GM19468 (cell line): ENCODE results near the gene RTN4IP1.
"Not testable (repeated sequence)": the region's sequence is repeated elsewhere in the genome, so short reads cannot be mapped to it uniquely, and the experiment has no call there.

Experiments
- ATAC-seq: cut with Tn5 transposase; IDR thresholded peaks from one replicate; pipeline ENCODE4 v1.9.1; 2021; ENCODE audit warnings: mild to moderate bottlenecking, moderate library complexity, moderate number of reproducible peaks; ENCODE audit not compliant: unreplicated experiment; ENCODE audit errors: extremely low read depth

Gene RTN4IP1

DNA sequence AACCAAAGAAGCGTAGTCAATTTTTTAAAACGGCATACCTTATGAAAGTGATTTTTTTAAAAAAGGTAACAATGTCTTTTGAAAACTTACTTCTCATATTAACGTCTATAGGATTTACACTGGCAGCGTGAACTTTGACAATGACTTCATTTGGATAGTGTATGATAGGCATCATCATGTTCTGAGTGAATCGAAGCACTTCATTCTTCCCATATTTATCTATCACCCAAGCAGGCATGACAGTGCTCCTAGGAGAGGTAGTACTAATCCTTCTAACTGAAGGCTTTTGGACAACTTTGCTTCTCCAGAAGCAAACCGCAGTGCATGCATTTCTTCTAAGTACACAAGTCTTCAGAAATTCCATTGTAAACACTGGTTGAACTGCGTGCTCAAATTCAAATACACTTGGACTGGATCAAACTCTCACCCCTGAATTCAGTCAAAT is 618 bp downstream of the RTN4IP1 start:
- ATAC-seq: no peak

DNA sequence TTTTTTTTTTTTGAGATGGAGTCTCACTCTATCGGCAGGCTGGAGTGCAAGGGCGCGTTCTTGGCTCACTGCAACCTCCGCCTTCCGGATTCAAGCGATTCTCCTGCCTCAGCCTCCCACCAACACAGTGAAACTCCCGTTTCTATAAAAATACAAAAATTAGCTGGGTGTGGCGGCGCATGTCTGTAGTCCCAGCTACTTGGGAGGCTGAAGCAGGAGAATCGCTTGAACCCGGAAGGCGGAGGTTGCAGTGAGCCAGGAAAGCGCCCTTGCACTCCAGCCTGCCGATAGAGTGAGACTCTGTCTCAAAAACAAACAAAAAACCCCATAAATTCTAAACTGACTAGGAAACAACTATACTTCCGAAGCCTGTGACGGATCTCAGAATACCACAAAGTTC is 1.5 kb downstream of the RTN4IP1 start:
- not testable (repeated sequence) for ATAC-seq

DNA sequence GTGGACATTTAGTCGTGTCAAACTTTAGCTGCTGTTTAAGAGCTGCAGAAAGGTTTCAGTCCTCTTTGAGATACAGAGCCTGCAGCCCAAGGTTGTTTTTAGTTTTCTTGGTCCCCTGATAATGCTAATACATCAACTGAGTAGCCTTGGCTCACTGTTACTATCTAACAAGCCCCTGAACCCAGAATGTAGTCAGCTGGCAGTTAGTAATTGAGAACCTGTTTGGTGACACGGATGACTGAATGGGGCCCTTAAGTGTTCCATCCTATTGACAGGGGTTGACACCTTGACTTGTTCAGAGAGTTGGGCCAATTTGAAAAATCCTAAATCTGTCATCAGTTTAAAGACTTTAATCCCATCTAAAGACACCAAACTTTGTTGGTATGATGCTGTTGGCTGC is 2.8 kb downstream of the RTN4IP1 start:
- peak; percentile 29 for ATAC-seq

DNA sequence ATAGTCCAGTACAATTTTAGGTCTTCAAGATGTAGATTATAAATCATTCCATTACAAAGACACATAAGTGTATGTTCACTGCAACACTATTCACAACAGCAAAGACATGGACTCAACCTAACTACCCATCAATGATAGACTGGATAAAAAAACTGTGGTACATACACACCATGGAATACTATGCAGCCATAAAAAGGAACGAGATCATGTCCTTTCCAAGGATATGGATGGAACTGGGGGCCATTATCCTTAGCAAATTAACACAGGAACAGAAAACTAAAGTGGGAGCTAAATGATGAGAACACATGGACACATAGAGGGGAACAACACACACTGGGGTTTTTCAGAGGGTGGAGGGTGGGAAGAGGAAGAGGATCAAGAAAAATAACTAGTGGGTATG is 6.3 kb downstream of the RTN4IP1 start:
- no peak for ATAC-seq

DNA sequence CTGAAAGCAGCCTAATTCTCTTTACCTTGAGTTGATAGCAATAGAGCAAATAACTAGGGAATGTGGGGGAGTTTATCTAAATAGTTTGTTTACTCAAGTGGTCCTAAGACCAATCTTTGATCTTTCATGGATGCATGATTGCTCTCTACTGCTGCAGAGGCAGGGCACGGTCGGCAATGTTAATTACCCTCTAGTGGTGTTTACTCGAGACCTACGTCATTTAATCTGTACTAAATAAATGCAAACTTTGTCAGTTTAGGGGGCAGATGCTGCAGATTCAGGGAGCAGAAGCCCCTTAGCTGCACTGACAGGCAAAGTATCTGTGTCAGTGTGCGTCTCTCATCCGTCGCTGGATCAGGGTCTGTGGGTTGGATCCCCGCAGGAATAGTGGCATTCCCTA is 6.9 kb downstream of the RTN4IP1 start:
- ATAC-seq: no peak

DNA sequence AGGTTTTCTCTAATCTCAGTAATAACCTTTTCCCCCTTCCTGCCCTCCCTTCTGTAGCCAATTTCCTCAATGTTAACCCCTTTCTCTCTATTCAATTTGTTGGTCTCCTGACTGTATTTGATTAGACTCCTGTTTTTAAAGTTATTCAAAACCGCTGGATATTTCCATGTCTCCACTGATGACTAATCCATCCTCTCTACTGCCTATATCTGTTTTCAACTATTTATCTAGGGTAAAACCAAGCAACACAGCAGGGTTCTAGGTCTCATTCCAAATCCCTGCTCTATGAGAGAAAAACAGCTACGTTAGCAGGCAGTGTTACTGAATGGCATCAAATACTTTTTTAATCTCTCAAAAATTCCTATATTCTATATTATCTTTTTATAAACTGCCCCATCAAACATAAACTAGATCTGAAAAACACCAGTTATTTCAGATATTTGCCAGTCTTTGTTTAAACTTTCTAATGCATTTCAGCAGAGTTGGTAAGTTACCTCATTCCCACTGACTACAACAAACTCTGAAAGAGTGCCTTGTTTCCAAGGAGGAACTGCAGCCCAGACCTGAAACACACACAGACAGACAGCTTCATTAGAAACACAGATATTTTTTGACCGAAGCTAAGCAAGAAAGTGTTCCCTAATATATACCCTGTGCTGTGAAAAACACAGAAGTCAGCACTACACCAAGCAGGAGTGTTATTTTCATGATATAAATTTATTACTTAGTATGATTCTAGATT is 8.2 kb downstream of the RTN4IP1 start:
- no peak for ATAC-seq

DNA sequence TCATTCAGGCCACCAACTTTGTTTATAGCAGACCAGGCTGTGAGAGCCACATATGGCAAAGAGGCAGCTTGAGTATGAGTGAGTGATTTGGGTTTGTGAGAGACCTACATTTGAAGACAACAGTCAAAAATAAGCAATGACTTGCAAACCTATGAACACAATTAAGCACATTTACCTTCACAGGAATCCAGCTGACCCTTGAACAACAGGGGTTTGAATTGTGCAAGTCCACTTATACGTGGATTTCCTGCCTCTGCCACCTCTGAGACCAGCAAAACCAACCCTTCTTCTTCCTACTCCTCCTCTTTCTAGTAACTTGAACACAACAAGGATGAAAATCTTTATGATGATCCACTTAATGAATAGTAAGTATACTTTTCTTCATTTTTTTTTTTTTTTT is 10.1 kb downstream of the RTN4IP1 start:
- no peak for ATAC-seq

DNA sequence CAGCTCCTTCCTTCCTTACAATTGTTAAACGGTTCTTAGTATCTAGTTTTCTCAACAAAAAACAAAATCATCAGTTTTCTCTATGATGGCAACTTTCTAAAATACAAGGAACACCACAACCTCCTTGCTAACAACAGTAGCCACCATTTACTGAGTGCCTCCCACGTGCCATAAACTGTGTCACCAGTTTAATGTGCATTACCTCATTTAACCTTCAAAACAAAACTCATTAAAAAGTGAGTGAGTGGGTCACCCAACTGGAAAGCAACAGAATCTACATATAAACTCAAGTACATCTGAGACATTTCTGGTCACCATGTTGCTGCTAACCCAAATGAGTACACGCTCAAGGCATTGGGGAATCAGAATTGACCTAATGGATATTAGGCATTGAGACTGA is 11.0 kb downstream of the RTN4IP1 start:
- no peak for ATAC-seq

DNA sequence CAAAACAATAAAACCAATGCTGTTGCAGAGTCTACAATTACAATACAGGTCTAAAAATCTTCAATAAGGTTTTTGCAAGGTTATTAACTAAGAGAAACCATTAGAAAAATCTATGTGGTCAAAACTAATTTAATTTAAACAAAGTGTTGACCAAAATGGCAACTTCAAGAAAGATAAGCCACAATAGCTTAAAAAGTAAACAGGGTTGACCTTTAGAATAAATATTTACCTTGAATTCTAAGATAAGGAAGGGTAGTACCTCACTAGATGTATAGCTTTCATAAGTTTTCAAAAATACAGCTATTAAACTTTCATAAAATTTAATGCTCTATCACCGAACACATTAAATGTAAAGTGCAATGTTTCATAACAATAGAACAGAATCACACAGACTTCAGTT is 11.4 kb downstream of the RTN4IP1 start:
- no peak for ATAC-seq

DNA sequence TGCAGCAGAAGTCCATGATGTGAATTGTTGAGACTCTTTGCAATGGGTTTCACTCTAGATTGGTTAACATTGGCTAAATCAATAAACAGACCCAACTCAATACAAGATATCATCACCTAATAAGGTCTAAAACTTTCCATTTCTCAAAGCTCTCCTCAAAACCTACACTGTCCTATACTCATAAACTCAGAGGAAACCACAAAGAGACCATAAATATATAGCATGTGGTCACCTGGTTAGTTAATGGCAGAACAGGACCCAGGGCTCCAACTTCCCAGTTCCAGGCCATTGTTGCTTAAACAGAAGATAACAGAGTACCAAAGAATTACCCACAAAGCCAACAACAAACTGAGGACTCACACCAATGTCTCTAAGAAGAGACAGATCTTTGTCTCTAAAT is 12.0 kb downstream of the RTN4IP1 start:
- no peak for ATAC-seq

DNA sequence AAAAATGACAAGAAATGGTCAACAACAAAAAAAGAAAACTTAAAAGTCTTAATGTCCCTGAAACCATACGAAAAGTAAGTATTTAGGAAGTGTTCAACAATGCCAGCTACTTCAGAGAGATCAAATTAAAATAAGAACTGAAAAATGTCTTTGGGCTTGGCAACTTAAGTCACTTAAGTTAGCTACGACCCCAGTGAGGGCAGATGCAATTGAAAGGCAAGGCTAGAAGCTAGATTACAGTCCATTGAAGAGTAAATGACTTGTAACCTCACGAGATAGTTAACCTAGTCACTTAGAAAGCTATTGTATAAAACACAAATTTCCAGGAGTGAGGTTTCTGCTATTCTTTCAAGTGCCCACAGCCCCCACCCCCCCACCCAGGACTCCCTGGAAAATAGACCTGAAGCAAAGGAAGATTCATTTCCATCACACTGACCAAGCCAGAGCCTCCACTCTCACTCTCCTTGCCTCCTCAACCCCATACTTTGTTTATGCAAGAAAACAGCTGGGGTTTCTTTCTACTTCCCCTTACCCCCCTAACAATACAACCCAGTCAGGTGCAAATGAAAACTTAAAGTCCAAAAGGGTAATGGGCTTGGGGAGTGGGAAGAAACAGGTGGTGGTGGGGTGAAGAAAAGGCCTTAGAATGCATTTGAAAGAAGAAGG is 14.6 kb downstream of the RTN4IP1 start:
- no peak for ATAC-seq

DNA sequence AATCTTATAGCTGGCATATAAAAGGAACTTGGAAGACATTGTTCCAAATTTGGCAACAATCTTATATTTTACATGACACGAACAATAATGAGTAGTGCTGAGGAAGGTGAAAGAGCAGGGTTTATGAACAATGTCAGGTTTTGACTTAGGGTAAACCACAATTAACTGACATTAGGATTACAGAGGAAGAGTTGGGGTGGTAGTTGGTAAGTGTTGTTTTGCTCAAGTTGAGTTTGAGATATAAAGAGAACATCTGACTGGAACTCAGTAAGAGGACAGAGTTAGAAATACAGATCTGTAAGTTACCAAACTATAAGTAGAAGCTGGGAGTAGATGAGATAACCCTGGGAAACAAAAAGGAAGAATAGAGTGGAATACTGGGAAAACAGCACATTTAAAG is 15.1 kb downstream of the RTN4IP1 start:
- no peak for ATAC-seq

DNA sequence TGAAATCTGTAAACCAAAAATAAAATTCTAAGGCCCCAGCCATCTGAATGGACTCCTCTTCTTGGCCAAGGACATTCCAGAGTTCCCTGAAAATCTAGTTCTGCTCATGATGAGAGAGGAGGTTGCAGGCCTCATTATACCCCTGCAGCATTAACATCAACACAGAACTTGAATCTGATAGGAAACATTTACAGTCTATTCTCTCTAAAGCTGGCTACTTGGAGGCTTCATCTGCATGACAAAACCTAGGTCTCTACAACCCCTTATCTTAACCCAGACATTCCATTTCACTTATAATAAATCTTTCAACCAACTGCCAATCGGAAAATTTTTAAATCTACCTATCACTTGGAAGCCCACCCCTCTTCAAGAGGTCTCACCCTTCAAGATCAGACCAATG is 15.7 kb downstream of the RTN4IP1 start:
- no peak for ATAC-seq

DNA sequence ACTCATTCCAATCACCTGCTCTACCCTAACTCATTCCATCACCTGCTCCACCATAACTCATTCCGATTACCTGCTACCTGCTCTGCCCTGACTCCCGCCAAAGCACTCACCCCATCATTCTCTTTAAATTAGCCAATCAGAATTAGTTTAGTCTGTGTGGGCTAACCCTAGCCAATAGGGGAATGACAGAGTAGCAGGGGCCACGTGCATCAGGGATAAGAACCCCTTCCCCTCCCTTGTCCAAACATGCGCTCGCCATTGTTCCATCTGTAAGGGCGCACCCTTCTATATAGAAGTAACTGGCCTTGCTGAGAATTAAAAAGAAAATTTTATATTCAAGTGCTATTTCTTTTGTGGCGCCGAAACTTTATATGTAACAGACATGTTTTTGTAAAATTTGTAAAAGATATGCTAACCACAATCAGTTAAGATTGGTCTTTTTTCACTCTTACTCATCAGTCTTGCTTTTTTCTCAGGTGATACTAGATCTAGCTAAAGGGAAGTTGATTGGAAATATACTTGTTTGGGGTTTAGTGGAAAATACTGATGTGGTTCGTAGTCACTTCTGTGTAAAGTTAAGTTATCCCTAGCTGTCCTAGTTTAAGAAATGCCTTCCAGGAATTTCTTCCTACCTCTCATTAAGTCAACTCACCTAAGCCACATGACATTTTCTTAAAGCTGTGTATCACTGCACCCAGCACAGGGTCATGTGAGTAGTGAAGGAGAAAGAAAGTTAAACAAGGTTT is 16.5 kb downstream of the RTN4IP1 start:
- no peak for ATAC-seq

DNA sequence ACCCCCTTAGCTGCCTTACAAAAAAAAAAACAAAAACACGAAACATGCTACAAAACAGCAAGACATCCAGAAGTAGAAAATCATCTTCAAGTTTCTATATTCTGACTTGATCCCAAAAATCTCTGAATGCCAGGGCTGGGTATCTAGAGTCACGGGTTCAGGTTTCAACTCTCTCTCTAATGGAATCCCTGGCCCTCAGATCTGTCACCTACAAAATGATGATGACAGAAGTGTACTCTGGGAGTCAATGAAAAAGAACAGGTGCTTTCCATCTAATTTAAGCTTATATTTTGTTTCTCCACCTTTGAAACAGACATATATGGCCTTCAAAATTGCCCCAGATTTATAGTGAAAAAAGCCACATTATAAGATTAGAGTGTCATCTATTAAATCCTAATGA is 18.3 kb downstream of the RTN4IP1 start:
- ATAC-seq: no peak

DNA sequence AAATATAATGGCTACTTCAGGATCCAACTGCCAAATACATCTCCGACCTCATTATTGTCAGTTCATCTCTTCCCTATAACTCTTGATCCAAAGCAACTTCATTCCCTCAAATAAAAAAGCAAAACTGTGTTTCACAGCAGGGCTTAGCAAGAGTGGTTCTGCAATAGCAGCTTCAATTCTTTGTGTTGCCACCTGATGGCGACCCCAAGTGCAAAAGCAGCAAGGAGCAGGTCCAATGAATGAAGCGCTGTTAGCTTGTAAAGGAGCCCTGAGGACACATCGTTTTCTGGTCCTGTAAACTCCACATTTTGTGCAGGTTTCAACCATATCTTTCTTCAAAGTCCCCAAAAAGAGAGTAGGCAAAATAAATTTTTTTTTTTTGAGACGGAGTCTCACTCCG is 19.6 kb downstream of the RTN4IP1 start:
- no peak for ATAC-seq

DNA sequence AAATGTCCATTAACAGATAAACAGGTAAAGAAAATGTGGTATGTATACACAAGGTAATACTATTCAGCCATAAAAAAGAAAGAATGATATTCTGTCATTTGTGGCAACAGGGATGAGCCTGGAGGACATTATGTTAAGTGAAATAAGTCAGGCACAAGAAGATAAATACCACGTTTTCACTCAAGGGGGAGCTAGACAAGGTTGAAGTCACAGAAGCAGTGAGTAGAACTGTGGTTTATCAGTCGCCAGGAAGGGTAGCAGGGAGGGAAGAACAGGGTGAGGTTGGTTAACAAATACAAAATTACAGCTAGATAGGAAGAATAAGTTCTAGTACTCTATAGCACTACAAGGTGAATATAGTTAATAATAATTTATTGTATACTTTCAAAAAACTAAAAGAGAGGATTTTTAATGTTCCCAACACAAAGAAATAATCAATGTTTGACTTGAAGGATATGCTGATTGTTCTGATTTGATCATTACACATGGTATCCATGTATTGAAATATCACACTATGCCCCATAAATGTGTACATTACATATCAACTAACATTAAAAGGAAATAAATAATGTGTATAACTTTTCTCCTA is 21.1 kb downstream of the RTN4IP1 start:
- no peak for ATAC-seq

DNA sequence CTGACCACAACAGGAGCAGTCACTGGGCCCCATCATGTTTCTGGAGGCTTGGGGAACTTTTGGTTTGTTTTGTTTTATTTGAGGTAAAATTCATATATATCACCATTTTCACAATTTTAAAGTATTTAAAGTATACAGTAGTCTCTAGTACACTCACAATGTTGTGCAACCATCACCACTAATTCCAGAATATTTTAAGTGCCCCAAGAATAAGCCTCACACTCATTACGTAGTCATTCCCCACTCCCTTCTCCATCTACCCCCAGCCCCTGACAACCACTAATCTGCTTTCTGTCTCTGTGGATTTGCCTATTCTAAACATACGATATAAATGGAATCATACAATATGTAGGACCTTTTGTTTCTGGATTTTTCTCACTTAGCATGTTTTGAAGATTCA is 29.0 kb downstream of the RTN4IP1 start:
- ATAC-seq: no peak

DNA sequence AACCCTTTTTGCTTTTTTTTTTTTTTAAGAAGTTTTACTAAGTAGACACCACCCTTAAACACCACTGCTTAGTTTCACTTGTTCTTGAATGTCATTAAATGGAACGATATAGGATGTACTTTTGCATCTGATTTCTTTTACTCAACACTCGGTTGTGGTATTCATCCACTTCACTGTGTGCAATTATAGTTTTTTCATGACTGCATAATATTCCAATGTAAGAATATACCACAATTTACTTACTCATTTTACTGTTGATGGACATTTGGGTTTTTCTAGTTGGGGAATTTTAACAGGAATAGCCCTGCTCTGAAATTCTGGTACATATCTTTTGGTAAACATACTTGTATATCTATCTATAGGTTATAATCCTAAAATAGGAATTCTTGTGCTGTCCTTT is 29.9 kb downstream of the RTN4IP1 start:
- no peak for ATAC-seq

DNA sequence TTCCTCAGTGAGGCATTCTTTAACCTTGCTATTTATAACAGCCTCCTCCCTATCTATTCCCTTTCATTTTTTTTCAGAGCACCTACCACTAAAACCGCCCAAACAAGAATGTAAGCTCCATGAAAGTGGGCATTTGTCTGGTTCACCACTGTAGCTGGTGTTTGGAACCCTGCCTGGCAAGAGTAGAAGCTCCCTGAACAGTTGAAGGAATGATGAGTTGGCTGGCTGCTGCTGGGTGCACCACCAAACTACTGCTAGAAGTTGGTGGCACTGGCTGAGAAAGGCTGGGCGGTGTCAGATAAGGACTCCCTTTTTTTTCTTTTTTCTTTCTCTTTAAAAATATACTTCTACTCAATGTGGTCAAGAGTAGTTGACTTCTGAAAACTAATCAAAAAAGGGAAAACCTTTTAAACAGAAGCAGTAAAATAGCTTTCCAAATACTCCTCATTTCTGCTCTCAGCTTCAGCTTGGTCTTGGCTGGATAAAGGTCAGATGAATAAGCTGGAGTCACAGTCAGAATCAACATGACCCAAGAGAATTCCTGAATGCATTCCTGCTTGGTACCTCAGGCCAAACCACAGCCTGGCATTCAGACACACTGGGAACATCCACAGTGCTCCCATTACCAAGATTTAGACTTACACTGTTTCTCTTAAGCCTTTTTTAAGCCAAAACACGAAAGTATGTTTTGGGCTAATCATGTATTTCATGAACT is 38.0 kb downstream of the RTN4IP1 start:
- no peak for ATAC-seq
